Sigmoid colon (tissue), 7 donors: ENCODE data around the gene GAL3ST2. TPM values are rescaled to one million over a fixed set of nuclear protein-coding genes. Genes with fewer than 3 reads are reported as not detected.
A peak's percentile ranks its signal among the peaks of the same experiment; 100 is the strongest.

Experiments
- DNase-seq: peaks from one replicate; pipeline ENCODE4 v3.0.0-alpha.2; 2019
- H3K27ac ChIP-seq, 4 donors: fragments of 200-600 bp; sonication (generic); one replicate each; pipeline ENCODE4 v1.5.1; 2016 to 2019; ENCODE audit warnings: mild to moderate bottlenecking in 1 of 4
- H3K27me3 ChIP-seq, 3 donors: fragments of 200-600 bp; sonication (generic); one replicate each; pipeline ENCODE4 v1.5.1; 2019; ENCODE audit warnings: mild to moderate bottlenecking in 1 of 3
- H3K36me3 ChIP-seq, 4 donors: fragments of 200-600 bp; sonication (generic); one replicate each; pipeline ENCODE4 v1.5.1; 2016 to 2019
- H3K4me1 ChIP-seq, 4 donors: fragments of 200-600 bp; sonication (generic); one replicate each; pipeline ENCODE4 v1.5.1; 2017 to 2019
- H3K4me3 ChIP-seq, 4 donors: fragments of 200-600 bp; sonication (generic); one replicate each; pipeline ENCODE4 v1.5.1; 2017 to 2019; ENCODE audit warnings: mild to moderate bottlenecking in 2 of 4, moderate library complexity in 1 of 4
- H3K9me3 ChIP-seq, 4 donors: fragments of 200-600 bp in 3 of 4; sonication (generic) in 3 of 4; one replicate each; pipeline versions ENCODE4 v1.5.1 to v1.6.1; 2013 to 2019
- EP300 ChIP-seq, 4 donors: sonication (generic); formaldehyde crosslinking; IDR thresholded peaks; one replicate each; pipeline ENCODE4 v1.6.1; 2017; ENCODE audit warnings: antibody characterized with exemption in 4 of 4
- POLR2A ChIP-seq, 2 donors: fragments of 450-650 bp; IDR thresholded peaks; one replicate each; pipeline ENCODE4 v1.6.1; 2016; ENCODE audit warnings: antibody characterized with exemption in 2 of 2, mild to moderate bottlenecking in 2 of 2, moderate library complexity in 2 of 2
- POLR2AphosphoS5 ChIP-seq, 4 donors: sonication (generic); formaldehyde crosslinking; IDR thresholded peaks; one replicate each; pipeline ENCODE4 v1.6.1; 2017; ENCODE audit warnings: antibody characterized with exemption in 4 of 4
- WGBS, 2 donors: extraction: QIAGEN DNeasy Blood & Tissue Kit; methylation state at CpG; one replicate each; pipeline ENCODE4 v1.1.7; 2013; 5-methylcytosine and 5-hydroxymethylcytosine counted together
- intact Hi-C: fragments of 100-400 bp; cut with DNase I; formaldehyde crosslinking; loops from one replicate; pipeline ENCODE4 v1.15.1; 2023
- polyA plus RNA-seq, 3 donors: library from polyadenylated mRNA; stranded (reverse); fragments of 200-250 nt; gene quantifications; one replicate each; pipeline ENCODE4 v1.2.3, GENCODE V29; 2013
- total RNA-seq, 4 donors: library from RNA; depleted of rRNA; stranded (reverse); fragments of >200 nt; gene quantifications; one replicate each; pipeline ENCODE4 v1.1.0, GENCODE V29; 2016
- TF ChIP-seq, protein P1 (sequence below), 4 experiments: fragments of 450-650 bp in 3 of 4; fragments of 200-600 bp in 1 of 4; IDR thresholded peaks; one replicate each; pipeline ENCODE4 v1.5.1; 2016 to 2019; ENCODE audit warnings: antibody characterized with exemption in 4 of 4, mild to moderate bottlenecking in 3 of 4, moderate library complexity in 2 of 4
- donor health status: healthy with polysubstance abuse.
- donor health status: Bipolar disorder and iron deficiency.
- donor health status: healthy.

GAL3ST2 gene
- total and polyA plus RNA-seq, 7 donors: 0.33 to 13.6 (median 3.0) TPM; not detected in 2

DNA sequence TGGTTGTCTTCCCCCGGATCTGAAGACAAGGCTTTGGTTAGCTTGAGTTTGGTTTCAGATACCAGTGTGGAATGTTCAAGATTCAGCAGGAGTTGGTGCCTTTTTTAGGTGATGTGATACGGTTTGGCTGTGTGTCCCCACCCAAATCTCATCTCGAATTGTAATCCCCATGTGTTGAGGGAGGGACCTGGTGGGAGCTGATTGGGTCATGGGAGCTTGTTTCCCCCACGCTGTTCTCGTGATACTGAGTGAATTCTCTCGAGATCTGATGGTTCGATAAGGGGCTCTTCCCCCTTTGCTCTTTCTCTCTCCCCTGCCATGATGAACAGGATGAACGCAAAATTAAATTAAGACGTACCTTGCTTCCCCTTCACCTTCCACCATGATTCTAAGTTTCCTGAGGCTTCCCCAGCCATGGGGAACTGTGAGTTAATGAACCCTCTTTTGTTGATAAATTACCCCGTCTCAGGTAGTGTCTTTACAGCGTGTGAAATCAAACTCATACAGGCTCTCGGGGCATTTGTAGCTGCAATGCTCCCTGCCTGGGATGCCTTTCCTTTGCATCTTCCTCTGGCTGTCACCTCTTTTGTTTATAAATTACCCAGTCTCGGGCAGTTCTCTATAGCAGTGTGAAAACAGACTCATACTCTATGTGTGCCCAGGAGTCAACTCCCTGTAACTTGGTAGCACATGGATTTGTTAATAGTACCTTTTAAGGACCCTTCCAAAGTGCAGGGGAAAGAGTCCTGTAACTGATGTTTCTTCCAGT, 60.8 kb downstream of the GAL3ST2 start:
- TF ChIP-seq POLR2AphosphoS5 (IDR thresholded peaks at IDR 0.05) (no peak), EP300 (IDR thresholded peaks at IDR 0.05) (no peak), POLR2A (IDR thresholded peaks at IDR 0.05) (no peak)
- TF ChIP-seq, protein P1, sequence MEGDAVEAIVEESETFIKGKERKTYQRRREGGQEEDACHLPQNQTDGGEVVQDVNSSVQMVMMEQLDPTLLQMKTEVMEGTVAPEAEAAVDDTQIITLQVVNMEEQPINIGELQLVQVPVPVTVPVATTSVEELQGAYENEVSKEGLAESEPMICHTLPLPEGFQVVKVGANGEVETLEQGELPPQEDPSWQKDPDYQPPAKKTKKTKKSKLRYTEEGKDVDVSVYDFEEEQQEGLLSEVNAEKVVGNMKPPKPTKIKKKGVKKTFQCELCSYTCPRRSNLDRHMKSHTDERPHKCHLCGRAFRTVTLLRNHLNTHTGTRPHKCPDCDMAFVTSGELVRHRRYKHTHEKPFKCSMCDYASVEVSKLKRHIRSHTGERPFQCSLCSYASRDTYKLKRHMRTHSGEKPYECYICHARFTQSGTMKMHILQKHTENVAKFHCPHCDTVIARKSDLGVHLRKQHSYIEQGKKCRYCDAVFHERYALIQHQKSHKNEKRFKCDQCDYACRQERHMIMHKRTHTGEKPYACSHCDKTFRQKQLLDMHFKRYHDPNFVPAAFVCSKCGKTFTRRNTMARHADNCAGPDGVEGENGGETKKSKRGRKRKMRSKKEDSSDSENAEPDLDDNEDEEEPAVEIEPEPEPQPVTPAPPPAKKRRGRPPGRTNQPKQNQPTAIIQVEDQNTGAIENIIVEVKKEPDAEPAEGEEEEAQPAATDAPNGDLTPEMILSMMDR (IDR thresholded peaks at IDR 0.05): no peak
- intact Hi-C loops: no loop called here
- 74 to 79% methylated on average over 13 of the region's 13 CpGs for WGBS, 2 donors
- H3K9me3 ChIP-seq: no peaks in the 10 kb centered on the region
- no peaks in the 10 kb centered on the region for H3K36me3 ChIP-seq
- no peaks in the 10 kb centered on the region for H3K27me3 ChIP-seq
- peaks cover 0 to 8% (median 3%) of the 10 kb centered on the region in 4 donors for H3K4me1 ChIP-seq
- no peak for DNase-seq
- no peak overlapping the region for H3K27ac ChIP-seq
- no peak overlapping the region for H3K4me3 ChIP-seq

DNA sequence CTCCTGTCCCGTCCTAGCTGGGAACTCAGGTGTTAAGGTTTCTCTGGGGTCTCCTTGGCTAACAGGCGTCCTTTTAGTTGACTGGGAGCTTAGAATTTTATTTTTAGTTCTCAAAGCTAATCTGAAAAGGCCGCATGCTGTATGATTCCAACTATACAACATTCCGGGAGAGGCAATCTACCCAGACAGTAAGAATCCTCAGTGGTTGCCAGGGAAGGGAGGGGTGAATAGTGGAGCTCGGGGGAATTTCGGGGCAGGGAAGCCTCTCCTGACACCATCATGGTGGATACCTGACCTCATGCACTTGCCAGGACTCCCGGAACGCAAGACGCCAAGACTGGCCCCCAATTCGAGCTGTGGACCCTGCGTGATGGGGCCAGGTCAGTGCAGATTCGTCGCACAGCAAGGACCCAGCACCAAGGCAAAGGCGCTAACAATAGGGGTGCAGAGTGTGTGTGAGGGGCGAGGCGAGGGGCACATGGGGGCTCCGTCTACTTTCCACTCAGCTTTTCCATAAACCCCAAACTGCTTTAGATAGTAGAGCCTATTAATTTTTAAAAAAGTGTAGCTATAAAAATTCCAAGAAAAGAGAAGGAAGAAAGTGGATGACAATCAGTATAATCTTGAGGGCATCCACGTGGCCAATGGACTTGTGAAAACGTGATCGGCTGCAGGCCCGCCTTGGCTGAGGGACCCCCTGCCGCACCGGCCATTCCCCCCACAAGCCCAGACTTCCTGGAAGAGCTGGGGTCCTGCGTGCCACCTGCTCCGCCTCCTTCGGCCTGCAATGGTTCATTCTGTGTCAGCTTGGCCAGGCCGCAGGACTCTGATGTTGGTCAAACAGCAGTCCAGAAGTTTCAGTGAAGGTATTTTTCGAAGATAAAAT, 64.8 kb downstream of the GAL3ST2 start:
- Histone ChIP-seq H3K36me3 (no peaks in the 10 kb centered on the region), H3K4me3 (no peak overlapping the region), H3K27me3 (no peaks in the 10 kb centered on the region), H3K9me3 (no peaks in the 10 kb centered on the region), H3K27ac (peak overlapping the region in 1 of 4 donors; percentile 8), H3K4me1 (peaks cover 0 to 9% (median 7%) of the 10 kb centered on the region in 4 donors)
- TF ChIP-seq, protein P1 (IDR thresholded peaks at IDR 0.05): no peak
- TF ChIP-seq POLR2A (IDR thresholded peaks at IDR 0.05) (no peak), POLR2AphosphoS5 (IDR thresholded peaks at IDR 0.05) (no peak), EP300 (IDR thresholded peaks at IDR 0.05) (no peak)
- 79 to 88% methylated on average over 28 of the region's 28 CpGs for WGBS, 2 donors
- intact Hi-C loops: no loop called here
- DNase-seq: peak; percentile 58

DNA sequence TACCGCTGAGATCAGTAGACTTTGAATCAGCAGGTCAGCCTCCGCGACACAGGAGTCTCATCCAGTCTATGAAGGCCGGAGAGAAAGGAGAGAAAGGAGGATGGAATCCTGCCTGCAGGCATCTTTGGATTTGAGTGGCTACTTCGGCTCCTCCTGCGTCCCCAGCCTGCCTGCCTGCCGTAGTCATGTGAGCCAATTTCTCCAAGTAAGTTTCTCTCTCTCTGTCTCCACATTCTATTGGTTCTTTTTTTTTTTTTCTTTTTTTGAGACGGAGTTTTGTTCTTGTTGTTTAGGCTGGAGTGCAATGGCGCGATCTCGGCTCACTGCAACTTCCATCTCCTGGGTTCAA, 65.4 kb downstream of the GAL3ST2 start:
- intact Hi-C loops: no loop called here
- WGBS, 2 donors: 76 to 90% methylated on average over 11 of the region's 11 CpGs
- DNase-seq: peak; percentile 56
- H3K27ac ChIP-seq: peak overlapping the region in 1 of 4 donors; percentile 67
- no peaks in the 10 kb centered on the region for H3K36me3 ChIP-seq
- no peak overlapping the region for H3K4me3 ChIP-seq
- H3K9me3 ChIP-seq: no peaks in the 10 kb centered on the region
- H3K4me1 ChIP-seq: peaks cover 0 to 9% (median 7%) of the 10 kb centered on the region in 4 donors
- H3K27me3 ChIP-seq: no peaks in the 10 kb centered on the region
- TF ChIP-seq EP300 (IDR thresholded peaks at IDR 0.05): no peak
- no peak for TF ChIP-seq POLR2AphosphoS5 (IDR thresholded peaks at IDR 0.05)
- TF ChIP-seq POLR2A (IDR thresholded peaks at IDR 0.05): no peak
- TF ChIP-seq, protein P1 (IDR thresholded peaks at IDR 0.05): no peak

DNA sequence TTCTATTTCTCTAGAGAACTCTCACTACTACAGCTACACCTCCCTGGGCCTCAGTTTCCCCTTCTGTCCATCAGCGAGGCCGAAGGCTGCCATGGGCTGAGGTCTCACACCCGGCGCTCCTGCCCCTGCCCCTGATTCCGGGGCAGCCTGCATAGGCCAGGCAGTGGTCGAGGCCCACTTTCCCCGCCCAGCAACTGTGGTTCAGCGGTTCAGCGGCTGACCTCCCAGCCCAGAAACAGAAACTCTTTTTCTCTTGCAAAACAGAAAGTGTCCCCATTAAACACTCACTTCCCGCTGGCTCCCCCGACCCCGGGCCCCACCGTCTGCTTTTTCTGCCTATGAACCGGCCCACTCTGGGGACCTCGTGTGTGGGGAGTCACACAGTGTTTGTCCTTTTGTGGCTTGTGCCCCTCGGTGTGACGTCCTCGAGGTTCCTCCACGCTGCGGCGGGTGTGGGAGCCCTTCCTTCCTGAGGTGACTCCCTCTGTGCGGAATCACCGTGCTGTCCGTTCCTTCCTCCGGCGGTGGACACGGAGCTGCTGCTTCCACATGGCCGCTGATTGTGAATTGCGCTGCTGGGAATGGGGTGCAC, 66.1 kb downstream of the GAL3ST2 start:
- no peaks in the 10 kb centered on the region for H3K27me3 ChIP-seq
- H3K4me1 ChIP-seq: peaks cover 0 to 9% (median 7%) of the 10 kb centered on the region in 4 donors
- H3K4me3 ChIP-seq: peak overlapping the region in 2 of 4 donors; percentile 7 to 47
- intact Hi-C loops: no loop called here
- no peaks in the 10 kb centered on the region for H3K9me3 ChIP-seq
- no peaks in the 10 kb centered on the region for H3K36me3 ChIP-seq
- DNase-seq: peak; percentile 85
- peak overlapping the region in 3 of 4 donors; percentile 5 to 67 (median 48) for H3K27ac ChIP-seq
- TF ChIP-seq POLR2A (IDR thresholded peaks at IDR 0.05) (no peak), POLR2AphosphoS5 (IDR thresholded peaks at IDR 0.05) (peak in 3 of 4 donors; percentile 38 to 64 (median 44)), EP300 (IDR thresholded peaks at IDR 0.05) (no peak)
- TF ChIP-seq, protein P1 (IDR thresholded peaks at IDR 0.05): no peak
- 40 to 59% methylated on average over 29 of the region's 29 CpGs for WGBS, 2 donors
